ENCODE measurements around the gene EDA. TPM values are rescaled to one million over a fixed set of nuclear protein-coding genes. Genes with fewer than 3 reads are reported as not detected.

EDA gene
- total and polyA plus RNA-seq, 8 donors = 2.2 to 4.6 (median 4.1) TPM

DNA sequence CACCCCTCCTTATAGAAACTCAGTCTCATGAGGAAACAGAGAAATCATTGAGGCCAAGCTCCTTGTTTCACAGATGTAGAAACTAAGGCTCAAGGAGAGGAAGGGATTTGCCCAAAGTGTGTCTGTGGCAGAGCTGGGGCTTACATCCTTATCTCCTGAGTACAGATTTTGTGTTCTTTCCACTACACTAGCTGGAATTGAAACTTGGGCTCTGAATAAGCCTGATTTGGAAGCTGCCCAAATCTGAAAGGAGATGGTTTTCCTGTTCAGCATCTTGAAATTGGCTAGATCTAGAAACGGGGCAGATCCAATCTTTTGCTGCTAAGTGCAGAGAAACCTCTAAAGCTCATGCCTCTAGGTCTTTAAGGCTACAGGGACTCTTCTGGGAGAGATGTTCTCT, 409.6 kb downstream of the EDA start:
- Histone ChIP-seq H3K27me3 (peaks cover 0 to 4% of the 10 kb centered on the region in 2 donors), H3K36me3 (no peaks in the 10 kb centered on the region), H3K4me3 (no peak overlapping the region), H3K27ac (no peak overlapping the region), H3K4me1 (no peaks in the 10 kb centered on the region), H3K9me3 (no peaks in the 10 kb centered on the region)
- ATAC-seq (no peak), DNase-seq (peak in 1 of 4 donors; percentile 14)
- intact Hi-C loops (cut with DNase I) = no loop called here
- TF ChIP-seq, protein P1, sequence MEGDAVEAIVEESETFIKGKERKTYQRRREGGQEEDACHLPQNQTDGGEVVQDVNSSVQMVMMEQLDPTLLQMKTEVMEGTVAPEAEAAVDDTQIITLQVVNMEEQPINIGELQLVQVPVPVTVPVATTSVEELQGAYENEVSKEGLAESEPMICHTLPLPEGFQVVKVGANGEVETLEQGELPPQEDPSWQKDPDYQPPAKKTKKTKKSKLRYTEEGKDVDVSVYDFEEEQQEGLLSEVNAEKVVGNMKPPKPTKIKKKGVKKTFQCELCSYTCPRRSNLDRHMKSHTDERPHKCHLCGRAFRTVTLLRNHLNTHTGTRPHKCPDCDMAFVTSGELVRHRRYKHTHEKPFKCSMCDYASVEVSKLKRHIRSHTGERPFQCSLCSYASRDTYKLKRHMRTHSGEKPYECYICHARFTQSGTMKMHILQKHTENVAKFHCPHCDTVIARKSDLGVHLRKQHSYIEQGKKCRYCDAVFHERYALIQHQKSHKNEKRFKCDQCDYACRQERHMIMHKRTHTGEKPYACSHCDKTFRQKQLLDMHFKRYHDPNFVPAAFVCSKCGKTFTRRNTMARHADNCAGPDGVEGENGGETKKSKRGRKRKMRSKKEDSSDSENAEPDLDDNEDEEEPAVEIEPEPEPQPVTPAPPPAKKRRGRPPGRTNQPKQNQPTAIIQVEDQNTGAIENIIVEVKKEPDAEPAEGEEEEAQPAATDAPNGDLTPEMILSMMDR (IDR thresholded peaks at IDR 0.05) = no peak

DNA sequence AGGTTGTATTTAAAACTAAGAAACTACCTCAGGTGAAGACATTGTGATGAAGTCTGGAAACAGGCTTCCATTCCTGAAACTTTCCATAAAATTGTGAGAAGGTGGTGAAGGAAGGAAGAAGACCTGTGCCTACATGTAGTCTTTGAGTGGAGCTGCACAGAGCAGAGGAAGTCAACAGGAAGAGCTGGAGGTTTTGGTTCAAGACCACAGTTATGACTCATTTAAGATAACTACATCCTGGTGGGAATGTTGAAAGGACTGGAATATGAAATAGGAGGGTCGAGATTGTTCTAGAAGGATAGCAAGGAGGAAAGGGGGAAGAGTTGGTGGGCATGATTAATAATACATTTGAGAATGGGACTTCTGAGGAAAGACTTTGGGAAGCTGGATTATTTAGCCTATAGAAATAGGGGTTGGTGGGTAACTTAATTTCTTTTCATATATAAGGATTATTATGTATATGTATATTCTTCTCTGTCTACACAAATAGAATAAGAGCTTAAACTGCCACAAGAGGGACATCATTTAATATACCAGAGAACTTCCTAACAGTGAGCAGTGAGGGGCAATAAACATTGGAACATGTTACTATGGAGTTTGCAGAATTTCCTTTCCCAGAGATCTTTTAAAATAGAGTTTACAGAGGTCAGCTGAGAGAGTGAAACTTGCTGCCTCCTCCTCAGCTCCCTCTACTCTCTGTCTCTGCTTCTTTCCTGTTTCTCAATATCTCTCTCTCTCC, 410.4 kb downstream of the EDA start:
- Histone ChIP-seq H3K27me3 (peaks cover 0 to 4% of the 10 kb centered on the region in 2 donors), H3K4me3 (no peak overlapping the region), H3K9me3 (no peaks in the 10 kb centered on the region), H3K4me1 (no peaks in the 10 kb centered on the region), H3K27ac (no peak overlapping the region), H3K36me3 (no peaks in the 10 kb centered on the region)
- intact Hi-C loops (cut with DNase I) = no loop called here
- no peak for ATAC-seq
- no peak for DNase-seq
- TF ChIP-seq, protein P1 (IDR thresholded peaks at IDR 0.05) = no peak

DNA sequence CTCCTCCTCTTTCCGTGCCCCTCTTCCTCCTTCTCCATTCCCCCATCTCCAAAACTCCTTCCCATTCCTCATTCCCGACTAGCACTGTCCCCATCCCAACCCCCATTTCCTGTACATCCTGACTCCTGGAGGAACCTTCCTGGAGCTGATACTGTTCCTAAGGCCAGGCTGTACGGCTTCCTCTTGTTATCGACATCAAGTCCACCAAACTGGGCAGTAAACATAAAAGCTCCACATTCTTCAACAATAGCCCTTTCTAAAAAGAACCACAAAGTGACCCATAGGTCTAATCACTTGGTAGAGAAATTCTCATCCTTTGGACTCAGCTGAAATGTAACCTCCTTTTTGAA, 410.9 kb downstream of the EDA start:
- Histone ChIP-seq H3K27me3 (peaks cover 0 to 4% of the 10 kb centered on the region in 2 donors), H3K27ac (no peak overlapping the region), H3K4me3 (no peak overlapping the region), H3K9me3 (no peaks in the 10 kb centered on the region), H3K36me3 (no peaks in the 10 kb centered on the region), H3K4me1 (no peaks in the 10 kb centered on the region)
- TF ChIP-seq, protein P1 (IDR thresholded peaks at IDR 0.05) = no peak
- no peak for ATAC-seq
- no peak for DNase-seq
- intact Hi-C loops (cut with DNase I) = no loop called here

DNA sequence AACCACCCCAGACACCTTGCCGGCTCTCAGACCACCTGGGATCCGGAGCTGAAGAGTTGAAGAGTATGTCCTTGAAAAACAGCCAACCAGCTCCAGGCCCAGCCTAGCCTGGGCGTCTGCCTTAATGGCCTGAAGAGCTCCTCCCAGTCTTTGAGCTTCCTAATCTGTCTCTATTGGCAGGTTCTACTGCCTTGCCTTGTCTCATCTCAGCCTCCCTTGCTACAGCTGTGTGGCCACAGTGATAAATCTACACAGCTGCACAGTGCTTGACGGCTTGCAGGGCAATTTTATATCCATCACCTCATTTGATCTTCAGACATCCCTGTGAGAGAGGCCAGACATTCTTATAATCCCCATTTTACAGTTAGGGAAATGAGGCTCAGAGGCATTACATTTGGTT, 413.9 kb downstream of the EDA start:
- Histone ChIP-seq H3K4me1 (no peaks in the 10 kb centered on the region), H3K27ac (no peak overlapping the region), H3K4me3 (no peak overlapping the region), H3K9me3 (no peaks in the 10 kb centered on the region), H3K27me3 (peaks cover 0 to 6% of the 10 kb centered on the region in 2 donors), H3K36me3 (no peaks in the 10 kb centered on the region)
- no peak for ATAC-seq
- no peak for DNase-seq
- TF ChIP-seq, protein P1 (IDR thresholded peaks at IDR 0.05) = no peak
- intact Hi-C loops (cut with DNase I) = no loop called here

DNA sequence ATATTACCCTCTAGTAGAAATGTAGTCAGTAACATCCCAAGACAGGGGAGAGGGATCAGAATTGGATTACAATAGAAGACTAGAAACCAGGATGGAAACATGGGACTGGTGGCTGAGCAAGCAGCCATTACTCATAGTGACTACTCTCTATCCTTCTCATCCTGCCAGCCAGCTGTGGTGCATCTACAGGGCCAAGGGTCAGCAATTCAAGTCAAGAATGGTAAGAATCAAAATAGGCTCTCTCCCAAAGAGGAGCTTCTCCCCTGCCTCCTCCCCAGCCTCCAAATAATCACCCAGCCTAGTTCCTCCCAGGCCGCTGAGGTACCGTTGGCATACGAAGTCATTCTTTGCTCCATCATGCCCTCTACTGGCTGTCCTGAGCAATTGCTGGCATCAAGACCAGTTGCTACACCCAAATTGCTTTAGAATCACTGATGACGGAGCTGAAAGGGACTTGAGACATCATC, 414.4 kb downstream of the EDA start:
- no peaks in the 10 kb centered on the region for H3K9me3 ChIP-seq
- intact Hi-C loops (cut with DNase I) = no loop called here
- DNase-seq = peak in 2 of 4 donors; percentile 29 to 41
- H3K36me3 ChIP-seq = no peaks in the 10 kb centered on the region
- H3K4me1 ChIP-seq = no peaks in the 10 kb centered on the region
- peaks cover 0 to 6% of the 10 kb centered on the region in 2 donors for H3K27me3 ChIP-seq
- H3K27ac ChIP-seq = no peak overlapping the region
- peak; percentile 88 for ATAC-seq
- TF ChIP-seq, protein P1 (IDR thresholded peaks at IDR 0.05) = peak; percentile 67 to 73
- H3K4me3 ChIP-seq = no peak overlapping the region
